Activated T-helper 1 cell treated with anti-CD3 and anti-CD28 coated beads, Interleukin-12 subunit alpha, Interleukin-12 subunit beta, Interleukin-2, Interleukin-4 antibody, amounts not matched to agents 30 ng/mL and 10 ng/mL and 1 ng/mL, durations not matched to agents 14 hours and 24 hours and 36 hours (primary cell): ENCODE measurements around the gene PDE2A. TPM values are rescaled to one million over a fixed set of nuclear protein-coding genes. Genes with fewer than 3 reads are reported as not detected.

ENCODE experiments used
- total RNA-seq: library from RNA; stranded (reverse); gene quantifications from 2 replicates; pipeline ENCODE4 v1.2.3, GENCODE V29; 2022

The PDE2A gene
- total RNA-seq, 1 donor from 2014 or later, result 0.57 TPM

Other genes with a start within 250 kb of the PDE2A start
- 41.3 and 41.4 TPM in 2 replicates for gene CLPB, start 239.9 kb downstream of the PDE2A start, total RNA-seq
- gene ARAP1, start 78.0 kb upstream of the PDE2A start, total RNA-seq, result 78.8 and 88.6 TPM in 2 replicates
- gene STARD10, start 119.6 kb upstream of the PDE2A start, total RNA-seq, result 19.8 and 23.9 TPM in 2 replicates
- gene ATG16L2, start 140.0 kb upstream of the PDE2A start, total RNA-seq, result 69.2 and 71.1 TPM in 2 replicates